MCF 10A (cell line): ENCODE measurements around the gene STK25. TPM values are rescaled to one million over a fixed set of nuclear protein-coding genes. Genes with fewer than 3 reads are reported as not detected.
A peak's percentile ranks its signal among the peaks of the same experiment; 100 is the strongest.

Experiments
- BruUV-seq: library from RNA; stranded (reverse); fragments of 400-500 nt; replicated peaks from 2 replicates; lab custom pipeline; 2021; lab: Mats Ljungman, UMichigan
- CTCF ChIA-PET: fragments of 300-600 bp; sonication (Branson Sonifier 250); formaldehyde crosslinking; extraction: SDS; loops from one replicate; lab custom pipeline; 2021; ENCODE audit warnings: antibody characterized with exemption, inconsistent platforms; lab: Yijun Ruan, JAX
- POLR2A ChIA-PET: fragments of 300-600, 350-650 bp; sonication (Branson Sonifier 250); formaldehyde crosslinking; extraction: SDS; loops from one replicate; lab custom pipeline; 2020; ENCODE audit warnings: antibody characterized with exemption, inconsistent platforms; lab: Yijun Ruan, JAX
- DNase-seq: peaks from one replicate; pipeline ENCODE4 v3.0.0-alpha.2; 2018; ENCODE audit not compliant: unreplicated experiment
- H3K27ac Mint-ChIP-seq: one replicate; pipeline ENCODE4 v1.8.0; 2022; ENCODE audit warnings: mild to moderate bottlenecking, low read depth, mixed read lengths; ENCODE audit not compliant: unreplicated experiment
- H3K27me3 Mint-ChIP-seq: one replicate; pipeline ENCODE4 v1.8.0; 2022; ENCODE audit warnings: mixed read lengths; ENCODE audit not compliant: insufficient read depth, unreplicated experiment
- H3K36me3 Mint-ChIP-seq: one replicate; pipeline ENCODE4 v1.8.0; 2022; ENCODE audit warnings: mild to moderate bottlenecking, moderate library complexity, mixed read lengths; ENCODE audit not compliant: insufficient read depth, unreplicated experiment
- H3K4me1 Mint-ChIP-seq: one replicate; pipeline ENCODE4 v1.8.0; 2022; ENCODE audit warnings: mixed read lengths; ENCODE audit not compliant: insufficient read depth, unreplicated experiment
- H3K4me3 Mint-ChIP-seq: one replicate; pipeline ENCODE4 v1.8.0; 2022; ENCODE audit warnings: mild to moderate bottlenecking, moderate library complexity, mixed read lengths; ENCODE audit not compliant: unreplicated experiment
- H3K9me3 Mint-ChIP-seq: one replicate; pipeline ENCODE4 v1.8.0; 2022; ENCODE audit warnings: mixed read lengths; ENCODE audit not compliant: unreplicated experiment
- intact Hi-C: fragments of 100-400 bp; cut with micrococcal nuclease; formaldehyde crosslinking; loops from 2 replicates; pipeline ENCODE4 v1.14.1; 2022
- total RNA-seq: library from RNA; stranded (reverse); gene quantifications from 2 replicates; pipeline ENCODE4 v1.2.3, GENCODE V29; 2022
- TF ChIP-seq, protein P1 (sequence below): fragments of 200-600 bp; IDR thresholded peaks from one replicate; pipeline ENCODE4 v1.8.0; 2022; ENCODE audit warnings: antibody characterized with exemption, mild to moderate bottlenecking; ENCODE audit not compliant: unreplicated experiment

The STK25 gene
- total RNA-seq, 1 experiment from 2014 or later, result 117 TPM

DNA sequence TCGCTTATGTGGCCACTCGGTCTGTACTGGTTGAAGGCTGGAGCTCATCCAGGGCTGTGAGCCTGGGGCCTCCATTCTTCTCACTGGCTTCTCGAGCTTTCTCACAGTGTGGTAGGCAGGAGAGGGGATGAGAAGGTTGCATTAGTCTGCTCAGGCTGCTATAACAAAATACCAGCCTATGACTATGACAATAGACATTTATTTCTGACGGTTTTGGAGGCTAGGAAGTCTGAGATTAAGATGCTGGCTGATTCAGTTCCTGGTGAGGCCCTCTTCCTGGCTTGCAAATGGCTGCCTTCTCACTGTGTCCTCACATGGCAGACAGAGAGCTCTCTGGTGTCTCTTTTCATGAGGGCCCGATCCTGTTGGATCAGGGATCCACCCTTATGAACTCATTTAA lies 6.2 kb upstream of the STK25 start:
- Mint-ChIP-seq H3K4me3 (no peak overlapping the region), H3K4me1 (peaks cover 3% of the 10 kb centered on the region), H3K27me3 (no peaks in the 10 kb centered on the region), H3K27ac (no peak overlapping the region), H3K9me3 (peaks cover 12% of the 10 kb centered on the region), H3K36me3 (peaks cover 13% of the 10 kb centered on the region)
- CTCF ChIA-PET, result no interaction called here
- POLR2A ChIA-PET, result interaction anchor here (1.0 to 1.6 kb wide), 2 partner anchors 39 to 43 kb away, joined by 3 to 4 read pairs; no protein-coding TSS in a partner anchor
- DNase-seq, result no peak
- TF ChIP-seq, protein P1, sequence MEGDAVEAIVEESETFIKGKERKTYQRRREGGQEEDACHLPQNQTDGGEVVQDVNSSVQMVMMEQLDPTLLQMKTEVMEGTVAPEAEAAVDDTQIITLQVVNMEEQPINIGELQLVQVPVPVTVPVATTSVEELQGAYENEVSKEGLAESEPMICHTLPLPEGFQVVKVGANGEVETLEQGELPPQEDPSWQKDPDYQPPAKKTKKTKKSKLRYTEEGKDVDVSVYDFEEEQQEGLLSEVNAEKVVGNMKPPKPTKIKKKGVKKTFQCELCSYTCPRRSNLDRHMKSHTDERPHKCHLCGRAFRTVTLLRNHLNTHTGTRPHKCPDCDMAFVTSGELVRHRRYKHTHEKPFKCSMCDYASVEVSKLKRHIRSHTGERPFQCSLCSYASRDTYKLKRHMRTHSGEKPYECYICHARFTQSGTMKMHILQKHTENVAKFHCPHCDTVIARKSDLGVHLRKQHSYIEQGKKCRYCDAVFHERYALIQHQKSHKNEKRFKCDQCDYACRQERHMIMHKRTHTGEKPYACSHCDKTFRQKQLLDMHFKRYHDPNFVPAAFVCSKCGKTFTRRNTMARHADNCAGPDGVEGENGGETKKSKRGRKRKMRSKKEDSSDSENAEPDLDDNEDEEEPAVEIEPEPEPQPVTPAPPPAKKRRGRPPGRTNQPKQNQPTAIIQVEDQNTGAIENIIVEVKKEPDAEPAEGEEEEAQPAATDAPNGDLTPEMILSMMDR, result no peak
- intact Hi-C loops, result no loop called here
- BruUV-seq, result no TSS peak

DNA sequence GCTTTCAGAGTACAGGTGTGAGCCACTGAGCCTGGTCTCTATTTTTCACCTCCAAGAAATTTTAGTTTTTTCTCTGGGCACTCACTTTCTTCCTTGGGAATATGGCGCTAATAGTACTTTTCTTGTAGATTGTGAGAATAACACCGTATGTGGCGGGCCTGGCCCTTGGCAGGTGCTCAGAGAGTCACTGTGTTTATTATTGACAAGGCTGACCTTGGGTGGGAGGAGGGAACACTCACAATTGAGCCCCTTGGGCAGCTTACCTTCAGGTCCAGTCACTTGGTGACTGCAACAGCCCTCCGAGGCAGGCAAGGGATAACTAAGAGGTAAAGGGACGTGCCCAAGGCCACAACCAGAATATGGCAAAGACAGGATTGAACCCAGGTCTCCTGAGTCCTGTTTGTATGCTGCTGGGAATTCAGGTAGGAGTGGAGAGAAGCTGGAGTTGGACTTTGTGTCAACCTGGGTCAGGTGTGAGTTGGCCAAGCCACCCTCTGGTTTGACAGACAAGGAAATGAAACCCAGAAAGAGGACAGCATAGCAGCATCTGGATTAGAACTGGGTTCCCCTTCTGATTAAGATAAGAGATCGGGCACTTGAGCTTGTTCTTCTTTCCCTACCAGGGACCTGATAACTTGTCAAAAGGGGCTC lies 2.8 kb upstream of the STK25 start:
- H3K4me3 Mint-ChIP-seq, result peak overlapping the region; percentile 36
- H3K27me3 Mint-ChIP-seq, result no peaks in the 10 kb centered on the region
- BruUV-seq, result TSS peak; percentile 21
- no peak overlapping the region for H3K27ac Mint-ChIP-seq
- TF ChIP-seq, protein P1, result no peak
- ChIA-PET POLR2A (no interaction called here), CTCF (no interaction called here)
- no peak for DNase-seq
- H3K4me1 Mint-ChIP-seq, result peaks cover 13% of the 10 kb centered on the region
- intact Hi-C loops, result no loop called here
- H3K9me3 Mint-ChIP-seq, result no peaks in the 10 kb centered on the region
- peaks cover 6% of the 10 kb centered on the region for H3K36me3 Mint-ChIP-seq

DNA sequence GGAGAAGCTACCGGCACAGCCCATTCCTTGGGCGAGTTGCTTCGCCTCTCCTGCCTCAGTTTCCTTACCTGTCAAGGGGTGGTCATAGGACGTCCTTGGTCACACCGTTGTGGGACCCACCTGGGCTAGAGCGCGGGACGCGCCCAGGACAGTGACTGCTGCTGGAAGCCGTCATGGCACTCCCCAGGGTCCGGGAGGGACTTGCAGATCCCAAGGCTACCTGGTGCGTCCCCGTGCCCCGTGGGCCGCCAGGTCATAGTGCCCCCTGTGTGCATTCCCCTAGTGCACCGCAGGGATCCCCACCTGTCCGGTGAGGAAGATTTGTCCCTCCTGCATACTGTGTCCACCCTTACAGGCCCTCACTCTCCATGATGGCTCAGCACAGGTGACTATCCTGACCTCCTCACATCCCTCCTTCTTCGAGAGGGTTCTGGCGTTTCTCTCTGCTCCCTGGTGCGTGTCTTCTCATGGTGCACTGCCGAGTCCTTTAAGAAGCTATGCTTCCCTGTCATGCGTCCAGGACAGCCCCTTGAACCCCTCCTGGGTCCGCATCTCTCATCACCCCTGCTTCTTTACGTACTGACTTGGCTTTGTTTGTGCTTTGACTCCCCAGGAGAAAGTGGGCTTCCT lies 886 bp upstream of the STK25 start:
- TF ChIP-seq, protein P1, result no peak
- DNase-seq, result no peak
- Mint-ChIP-seq H3K4me1 (peaks cover 13% of the 10 kb centered on the region), H3K27me3 (no peaks in the 10 kb centered on the region), H3K27ac (peak overlapping the region; percentile 25), H3K9me3 (no peaks in the 10 kb centered on the region), H3K4me3 (peak overlapping the region; percentile 87), H3K36me3 (peaks cover 6% of the 10 kb centered on the region)
- intact Hi-C loops, result no loop called here
- BruUV-seq, result TSS peak; percentile 25
- POLR2A ChIA-PET, result interaction anchor here (0.5 to 2.0 kb wide), 5 partner anchors 49 to 407 kb away, joined by 3 to 6 read pairs (median 3); partner anchors contain the start of genes BOK, D2HGDH and PPP1R7
- CTCF ChIA-PET, result interaction anchor here (0.5 kb wide), 1 partner anchor 222 kb away, joined by 6 read pairs; no protein-coding TSS in a partner anchor
